GM08714 (cell line): ENCODE measurements around the gene RNF144A.

Experiments used
- H3K4me3 ChIP-seq: fragments of 200-500 bp; sonication (Bioruptor generic); 2 replicates; pipeline ENCODE4 v1.5.1; 2014; ENCODE audit warnings: mild to moderate bottlenecking, low read length, inconsistent platforms
- ZNF274 ChIP-seq: IDR thresholded peaks from 2 replicates; pipeline ENCODE4 v1.6.1; 2012; ENCODE audit warnings: mild to moderate bottlenecking, low read depth, low read length

RNF144A gene

DNA sequence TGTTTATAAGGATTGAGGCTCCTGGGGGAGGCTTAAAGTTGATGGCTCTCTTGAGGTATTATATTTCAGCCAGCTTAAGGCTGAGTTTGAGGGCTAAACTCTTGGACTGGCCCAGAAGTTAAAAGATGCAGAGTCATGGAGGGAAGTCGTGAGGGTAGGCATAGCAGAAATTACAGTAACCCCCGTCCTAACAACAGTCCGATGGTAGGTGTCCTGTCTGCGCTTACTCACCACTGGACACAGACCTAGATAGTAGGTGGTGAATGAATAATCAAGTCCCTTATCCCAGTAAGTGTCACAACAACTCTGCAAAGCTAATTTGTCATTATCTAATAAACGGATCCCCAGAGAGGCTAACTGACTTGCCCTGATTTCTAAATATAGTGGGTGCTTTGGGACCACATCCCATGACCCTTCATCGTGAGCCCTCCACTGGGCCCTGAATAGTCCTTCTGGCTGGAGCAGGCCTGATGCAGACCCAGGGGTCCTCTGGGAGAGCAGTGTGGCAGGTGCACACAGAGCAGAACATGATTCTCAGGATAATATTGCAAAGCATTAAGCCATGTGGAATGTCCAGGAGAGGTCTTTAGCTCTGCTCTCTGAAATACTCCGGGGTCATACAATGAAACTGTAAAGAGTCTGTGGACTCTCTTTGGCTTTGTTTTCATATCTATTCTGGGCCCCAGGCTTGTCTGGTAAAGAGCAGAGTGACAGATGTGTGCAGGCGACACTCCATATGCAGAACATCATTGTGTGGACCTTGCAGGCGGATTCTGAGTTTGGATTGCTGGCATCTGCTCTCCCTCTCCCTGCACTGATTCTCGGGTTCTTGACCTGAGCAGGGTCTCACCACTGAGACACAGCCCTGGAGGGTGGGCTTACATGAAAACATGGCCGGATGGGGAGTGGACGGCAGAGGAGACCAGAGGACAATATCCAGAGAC lies 98.1 kb downstream of the RNF144A start:
- TF ChIP-seq ZNF274 = no peak
- H3K4me3 ChIP-seq = no peak overlapping the region

- no peak for TF ChIP-seq ZNF274
- no peak overlapping the region for H3K4me3 ChIP-seq
Measured at GRCh38 chr2:7016148-7016547, 98.9 kb downstream of the RNF144A start.

DNA sequence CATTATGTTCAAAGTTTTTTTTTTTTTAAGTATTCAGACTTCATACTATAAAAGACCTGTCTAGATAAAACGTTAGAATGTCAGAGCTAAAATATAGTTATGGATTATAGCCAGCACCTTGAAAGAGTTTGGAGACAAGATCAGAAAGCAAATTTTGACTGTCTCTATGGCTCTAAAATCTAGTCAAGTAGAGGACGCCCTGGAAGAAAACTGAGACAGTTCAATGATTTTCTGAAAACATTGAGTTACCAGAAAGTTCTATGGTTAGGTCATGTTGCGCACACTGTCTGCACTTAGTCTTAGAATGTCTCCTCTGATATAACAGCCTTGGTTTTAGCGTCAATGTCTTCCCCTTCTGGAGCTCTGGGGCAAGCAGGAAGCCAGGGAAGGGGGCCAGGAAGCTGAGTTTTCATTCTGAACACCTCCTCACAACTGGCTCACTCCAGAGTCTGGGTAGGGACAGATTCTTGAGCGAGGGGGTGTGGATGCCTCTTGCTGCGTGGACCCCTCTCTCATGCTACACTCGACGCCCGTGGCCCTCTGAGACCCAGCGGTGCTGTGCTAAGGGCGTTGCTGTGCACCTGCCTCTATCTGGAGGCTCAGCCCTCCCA lies 99.5 kb downstream of the RNF144A start:
- TF ChIP-seq ZNF274 = no peak
- H3K4me3 ChIP-seq = no peak overlapping the region

DNA sequence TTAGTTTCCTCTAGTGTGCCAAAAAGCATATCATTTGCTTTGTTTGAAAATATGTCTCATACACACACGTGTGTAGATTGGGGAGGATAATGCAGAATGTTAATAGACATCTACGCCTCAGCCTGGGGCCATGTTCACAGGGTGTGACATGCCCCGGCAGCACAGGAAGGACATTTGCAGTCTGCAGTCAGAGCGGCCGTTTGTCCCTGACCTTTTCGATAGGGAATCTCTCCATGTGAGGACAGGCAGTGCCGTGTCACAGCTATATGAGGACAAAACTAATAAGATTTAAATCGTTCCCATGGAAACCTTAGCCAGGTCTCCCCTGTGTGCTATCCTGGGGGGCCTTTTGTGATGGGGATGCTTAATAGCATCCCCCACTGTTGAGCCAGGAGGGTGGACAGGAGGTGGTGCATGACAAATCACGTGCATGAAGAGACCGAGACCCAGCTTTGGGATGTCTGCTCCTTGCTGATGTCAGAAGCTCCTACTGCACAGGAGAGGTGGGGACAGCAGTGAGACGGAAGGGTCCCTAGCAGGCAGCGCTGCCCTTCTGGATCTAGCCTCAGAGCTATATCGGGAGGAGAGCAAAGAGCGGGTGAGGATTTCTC lies 100.6 kb downstream of the RNF144A start:
- no peak overlapping the region for H3K4me3 ChIP-seq
- TF ChIP-seq ZNF274 = no peak

- no peak overlapping the region for H3K4me3 ChIP-seq
- no peak for TF ChIP-seq ZNF274
Measured at GRCh38 chr2:7018282-7018701, 101.1 kb downstream of the RNF144A start.

DNA sequence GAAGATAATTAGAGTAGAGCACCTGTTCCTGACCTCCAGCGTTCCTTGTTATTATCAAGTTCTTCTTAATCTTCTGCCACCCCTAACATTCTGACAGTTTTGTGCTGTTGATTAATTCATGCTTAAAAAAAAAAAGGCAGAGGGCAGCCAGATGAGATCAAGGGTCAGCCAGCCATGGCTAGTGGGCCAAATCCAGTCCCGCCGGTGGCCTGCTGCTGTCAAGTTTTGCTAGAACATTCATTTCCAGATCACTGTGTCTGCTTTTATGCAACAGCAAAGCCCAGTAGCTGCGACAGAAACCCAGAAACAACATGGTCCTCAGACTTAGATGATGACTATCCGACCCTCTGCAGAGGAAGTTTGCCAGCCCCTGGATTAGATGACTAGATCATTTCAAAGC lies 101.6 kb downstream of the RNF144A start:
- no peak for TF ChIP-seq ZNF274
- no peak overlapping the region for H3K4me3 ChIP-seq

GRCh38 chr2:7019191-7019590 lies 102.0 kb downstream of the RNF144A start:
- no peak for TF ChIP-seq ZNF274
- H3K4me3 ChIP-seq = no peak overlapping the region

GRCh38 chr2:7020059-7020458 lies 102.8 kb downstream of the RNF144A start:
- TF ChIP-seq ZNF274 = no peak
- no peak overlapping the region for H3K4me3 ChIP-seq

- no peak overlapping the region for H3K4me3 ChIP-seq
- no peak for TF ChIP-seq ZNF274
Measured at GRCh38 chr2:7020468-7020867, 103.3 kb downstream of the RNF144A start.

- no peak overlapping the region for H3K4me3 ChIP-seq
- TF ChIP-seq ZNF274 = no peak
Measured at GRCh38 chr2:7020939-7021470, 103.8 kb downstream of the RNF144A start.

GRCh38 chr2:7022492-7023385 lies 105.5 kb downstream of the RNF144A start:
- no peak for TF ChIP-seq ZNF274

GRCh38 chr2:7023542-7023941 lies 106.3 kb downstream of the RNF144A start:
- H3K4me3 ChIP-seq = no peak overlapping the region
- TF ChIP-seq ZNF274 = no peak

More at GRCh38 chr2:7022492-7023385, 105.5 kb downstream of the RNF144A start:
- no peak overlapping the region for H3K4me3 ChIP-seq

- no peak overlapping the region for H3K4me3 ChIP-seq
- no peak for TF ChIP-seq ZNF274
Measured at GRCh38 chr2:7024261-7024660, 107.0 kb downstream of the RNF144A start.

DNA sequence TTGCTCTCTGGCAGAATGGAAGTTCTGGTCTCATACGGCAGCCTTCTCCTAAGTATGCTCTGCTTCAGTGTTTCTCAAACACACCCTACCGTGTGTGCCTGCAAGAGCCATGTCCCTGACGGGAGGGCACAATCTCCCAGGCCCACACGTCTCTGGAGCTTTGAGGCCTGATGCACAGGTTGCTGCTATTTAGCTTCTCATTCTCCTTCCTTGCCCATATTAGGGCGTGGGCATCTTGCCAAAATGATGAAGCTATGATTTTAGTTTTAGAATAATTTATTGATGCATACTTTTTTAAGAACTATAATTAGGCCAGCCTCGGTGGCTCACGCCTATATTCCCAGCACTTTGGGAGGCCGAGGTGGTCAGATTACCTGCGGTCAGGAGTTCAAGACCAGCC lies 107.9 kb downstream of the RNF144A start:
- no peak for TF ChIP-seq ZNF274

DNA sequence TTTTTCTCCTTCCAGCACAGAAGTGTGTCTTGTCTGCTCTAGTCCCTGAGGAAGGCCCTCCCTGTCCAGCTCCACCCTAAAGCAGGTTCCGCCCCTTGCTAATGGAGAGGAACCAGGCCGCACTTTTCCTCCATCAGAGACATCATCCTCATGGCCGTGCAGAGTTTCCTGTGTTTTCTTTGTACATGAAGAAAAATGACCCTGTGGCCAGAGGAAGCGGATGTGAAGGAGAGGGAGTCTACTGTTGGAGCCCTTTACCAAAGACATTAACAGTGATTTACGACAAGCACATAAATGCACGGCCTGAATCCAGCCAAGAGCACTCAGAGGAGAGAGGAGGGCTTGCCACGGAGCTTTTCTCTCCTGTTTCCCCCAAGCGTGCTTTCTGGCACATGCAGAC lies 109.5 kb downstream of the RNF144A start:
- TF ChIP-seq ZNF274 = no peak
- no peak overlapping the region for H3K4me3 ChIP-seq

More for the DNA sequence above, 107.9 kb downstream of the RNF144A start:
- no peak overlapping the region for H3K4me3 ChIP-seq
